LNCAP (cell line): Measurements from ENCODE around the gene DNAI2.

Experiments
- TF ChIP-seq, protein P1 (sequence below): fragments of 450-650 bp; IDR thresholded peaks from 2 replicates; pipeline ENCODE4 v1.5.1; 2017; ENCODE audit warnings: mild to moderate bottlenecking

The DNAI2 gene

DNA sequence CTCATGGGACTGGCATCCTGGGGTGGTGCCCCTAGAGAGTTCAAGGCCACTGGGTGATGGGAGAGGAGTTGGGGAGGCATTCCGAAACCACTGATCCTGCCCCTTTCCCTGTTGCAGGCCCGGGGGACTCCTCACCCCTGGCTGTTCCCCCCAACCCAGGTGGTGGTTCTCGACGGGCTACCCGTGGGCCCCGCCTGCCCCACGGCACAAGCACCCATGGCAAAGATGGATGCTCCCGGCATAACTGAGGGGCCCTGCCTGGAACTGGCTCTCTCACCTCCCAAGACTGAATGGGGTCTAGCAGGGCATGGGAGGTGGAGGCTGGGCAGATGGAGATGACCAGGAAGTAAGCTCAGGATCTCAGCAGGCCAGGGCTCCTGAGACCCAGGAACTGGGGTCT is 81.0 kb downstream of the DNAI2 start:
- TF ChIP-seq, protein P1, sequence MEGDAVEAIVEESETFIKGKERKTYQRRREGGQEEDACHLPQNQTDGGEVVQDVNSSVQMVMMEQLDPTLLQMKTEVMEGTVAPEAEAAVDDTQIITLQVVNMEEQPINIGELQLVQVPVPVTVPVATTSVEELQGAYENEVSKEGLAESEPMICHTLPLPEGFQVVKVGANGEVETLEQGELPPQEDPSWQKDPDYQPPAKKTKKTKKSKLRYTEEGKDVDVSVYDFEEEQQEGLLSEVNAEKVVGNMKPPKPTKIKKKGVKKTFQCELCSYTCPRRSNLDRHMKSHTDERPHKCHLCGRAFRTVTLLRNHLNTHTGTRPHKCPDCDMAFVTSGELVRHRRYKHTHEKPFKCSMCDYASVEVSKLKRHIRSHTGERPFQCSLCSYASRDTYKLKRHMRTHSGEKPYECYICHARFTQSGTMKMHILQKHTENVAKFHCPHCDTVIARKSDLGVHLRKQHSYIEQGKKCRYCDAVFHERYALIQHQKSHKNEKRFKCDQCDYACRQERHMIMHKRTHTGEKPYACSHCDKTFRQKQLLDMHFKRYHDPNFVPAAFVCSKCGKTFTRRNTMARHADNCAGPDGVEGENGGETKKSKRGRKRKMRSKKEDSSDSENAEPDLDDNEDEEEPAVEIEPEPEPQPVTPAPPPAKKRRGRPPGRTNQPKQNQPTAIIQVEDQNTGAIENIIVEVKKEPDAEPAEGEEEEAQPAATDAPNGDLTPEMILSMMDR = no peak

GRCh38 chr17:74356646-74357465 is 82.8 kb downstream of the DNAI2 start:
- TF ChIP-seq, protein P1 = no peak

- TF ChIP-seq, protein P1 = no peak
Measured at GRCh38 chr17:74357466-74357809, 83.4 kb downstream of the DNAI2 start.

- TF ChIP-seq, protein P1 = no peak
Measured at GRCh38 chr17:74358697-74359096, 84.7 kb downstream of the DNAI2 start.

DNA sequence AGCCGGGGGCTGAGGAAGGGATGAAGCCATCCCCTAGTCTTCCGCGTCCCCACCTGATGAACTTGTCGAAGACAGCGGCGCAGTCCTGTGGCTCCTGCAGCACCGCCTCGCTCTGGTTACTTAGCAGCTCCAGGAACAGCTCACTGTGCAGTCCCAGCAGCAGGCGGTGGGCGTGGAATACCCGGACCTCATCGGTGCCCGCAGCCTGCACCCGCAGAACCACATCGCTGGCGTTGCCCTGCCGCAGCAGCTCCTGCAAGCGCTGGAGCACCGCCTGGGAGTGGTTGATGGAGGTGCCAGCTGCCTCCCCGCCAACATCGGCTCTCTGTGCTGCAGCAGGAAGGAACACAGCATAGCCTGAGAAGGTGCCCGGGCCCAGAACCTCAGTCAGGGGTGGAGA is 85.9 kb downstream of the DNAI2 start:
- TF ChIP-seq, protein P1 = no peak

GRCh38 chr17:74360899-74361229 is 86.8 kb downstream of the DNAI2 start:
- TF ChIP-seq, protein P1 = no peak

- TF ChIP-seq, protein P1 = peak; percentile 83
Measured at GRCh38 chr17:74361230-74362068, 87.4 kb downstream of the DNAI2 start, which contains the start of gene BTBD17. BTBD17 (minus strand) TSS chr17:74361868; CDS start chr17:74361819, 49 bp downstream.
